Neuron (in vitro differentiated cells): ENCODE measurements around the gene MAMLD1.

Experiments
- H2AFZ ChIP-seq: one replicate; pipeline ENCODE4 v1.6.1; 2013; ENCODE audit warnings: low read depth, mild to moderate bottlenecking, inconsistent platforms, low read length, moderate library complexity
- H3K27me3 ChIP-seq: one replicate; pipeline ENCODE4 v1.6.1; 2013; ENCODE audit warnings: low read length; ENCODE audit not compliant: insufficient read depth
- H3K36me3 ChIP-seq: one replicate; pipeline ENCODE4 v1.6.1; 2013; ENCODE audit warnings: low read length; ENCODE audit not compliant: insufficient read depth
- H3K4me1 ChIP-seq: one replicate; pipeline ENCODE4 v1.6.1; 2013; ENCODE audit warnings: low read length; ENCODE audit not compliant: insufficient read depth
- H3K4me3 ChIP-seq: 2 replicates; pipeline ENCODE4 v1.5.1; 2013; ENCODE audit warnings: mild to moderate bottlenecking, low read length, moderate library complexity
- H3K9me3 ChIP-seq: one replicate; pipeline ENCODE4 v1.6.1; 2013; ENCODE audit warnings: low read length

MAMLD1 gene

DNA sequence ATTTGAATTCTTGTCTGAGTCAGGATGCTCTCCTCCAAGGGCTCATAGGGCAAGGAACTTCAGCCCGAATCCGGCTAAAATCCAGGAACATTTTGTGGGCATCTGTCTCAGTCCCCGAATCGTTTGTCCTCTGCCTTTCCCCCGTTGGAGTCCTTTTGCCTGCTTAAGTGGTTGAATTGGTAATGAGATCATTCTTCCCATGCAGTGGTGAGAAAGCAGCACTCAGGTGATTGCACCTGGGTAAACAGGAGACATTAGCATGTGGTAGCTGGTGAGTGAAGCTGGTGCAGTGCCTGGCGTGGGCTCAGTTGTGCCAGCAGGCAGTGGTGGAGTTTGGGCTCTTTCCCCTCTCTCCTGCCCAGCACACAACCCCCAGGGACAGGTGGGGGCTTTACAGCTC, 143.4 kb downstream of the MAMLD1 start:
- no peak overlapping the region for H3K4me3 ChIP-seq
- no peaks in the 10 kb centered on the region for H3K27me3 ChIP-seq

DNA sequence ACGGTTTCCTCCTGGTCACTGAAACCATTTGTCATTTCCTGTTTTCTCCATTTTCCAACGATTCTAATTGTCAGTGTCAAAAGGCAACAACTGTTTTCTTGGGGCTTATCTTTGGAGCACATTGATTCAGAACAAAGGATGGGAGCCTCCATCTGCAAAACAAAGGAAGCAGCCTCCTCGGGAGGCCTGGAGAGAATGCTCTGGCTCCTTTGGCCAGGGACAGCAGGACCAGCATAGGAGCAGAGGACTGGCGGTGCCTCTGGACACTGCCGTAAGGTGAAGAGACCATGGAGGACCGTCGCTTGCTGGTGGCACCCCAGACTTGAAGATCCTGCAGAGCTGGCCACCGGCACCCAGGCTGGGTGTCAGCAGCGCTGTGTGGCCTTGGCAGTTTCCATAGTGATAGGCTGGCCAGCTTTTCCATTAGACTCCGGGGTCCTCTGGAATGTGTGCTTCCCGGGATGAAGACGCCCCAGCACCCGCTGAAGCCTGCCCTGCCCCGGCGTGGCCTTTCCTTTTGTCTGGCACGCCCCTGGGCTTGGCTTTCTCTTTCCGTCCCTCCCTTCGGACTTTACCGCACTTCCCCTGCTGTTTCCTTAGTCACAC, 144.2 kb downstream of the MAMLD1 start:
- Histone ChIP-seq H3K9me3 (no peaks in the 10 kb centered on the region), H3K4me1 (peaks cover 7% of the 10 kb centered on the region), H3K4me3 (no peak overlapping the region), H3K36me3 (no peaks in the 10 kb centered on the region), H2AFZ (no peak overlapping the region), H3K27me3 (no peaks in the 10 kb centered on the region)

More for the DNA sequence above, 143.4 kb downstream of the MAMLD1 start:
- no peak overlapping the region for H2AFZ ChIP-seq
- H3K9me3 ChIP-seq = no peaks in the 10 kb centered on the region
- no peaks in the 10 kb centered on the region for H3K36me3 ChIP-seq
- peaks cover 7% of the 10 kb centered on the region for H3K4me1 ChIP-seq

DNA sequence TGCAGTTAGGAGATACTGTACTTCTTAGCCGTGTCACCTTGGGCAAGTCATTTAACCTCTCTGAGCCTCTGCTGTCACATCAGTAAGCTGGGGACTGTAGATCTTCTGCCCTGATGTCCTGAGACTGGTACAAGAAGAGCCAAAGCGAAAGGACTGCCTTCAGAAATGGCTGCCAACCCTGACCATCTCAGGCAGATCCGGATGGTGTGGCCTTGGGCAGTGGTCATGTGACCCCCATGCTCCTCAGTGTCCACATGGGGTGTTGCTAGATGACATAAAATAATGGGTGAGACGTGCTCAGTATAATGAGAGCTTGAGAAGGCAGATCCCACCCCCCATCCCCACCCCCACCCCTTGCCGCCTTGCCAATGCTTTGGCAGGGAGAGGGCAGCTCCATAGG, 144.9 kb downstream of the MAMLD1 start:
- H3K27me3 ChIP-seq = no peaks in the 10 kb centered on the region
- H2AFZ ChIP-seq = no peak overlapping the region
- H3K4me3 ChIP-seq = no peak overlapping the region
- H3K4me1 ChIP-seq = peaks cover 7% of the 10 kb centered on the region
- H3K36me3 ChIP-seq = no peaks in the 10 kb centered on the region
- no peaks in the 10 kb centered on the region for H3K9me3 ChIP-seq

DNA sequence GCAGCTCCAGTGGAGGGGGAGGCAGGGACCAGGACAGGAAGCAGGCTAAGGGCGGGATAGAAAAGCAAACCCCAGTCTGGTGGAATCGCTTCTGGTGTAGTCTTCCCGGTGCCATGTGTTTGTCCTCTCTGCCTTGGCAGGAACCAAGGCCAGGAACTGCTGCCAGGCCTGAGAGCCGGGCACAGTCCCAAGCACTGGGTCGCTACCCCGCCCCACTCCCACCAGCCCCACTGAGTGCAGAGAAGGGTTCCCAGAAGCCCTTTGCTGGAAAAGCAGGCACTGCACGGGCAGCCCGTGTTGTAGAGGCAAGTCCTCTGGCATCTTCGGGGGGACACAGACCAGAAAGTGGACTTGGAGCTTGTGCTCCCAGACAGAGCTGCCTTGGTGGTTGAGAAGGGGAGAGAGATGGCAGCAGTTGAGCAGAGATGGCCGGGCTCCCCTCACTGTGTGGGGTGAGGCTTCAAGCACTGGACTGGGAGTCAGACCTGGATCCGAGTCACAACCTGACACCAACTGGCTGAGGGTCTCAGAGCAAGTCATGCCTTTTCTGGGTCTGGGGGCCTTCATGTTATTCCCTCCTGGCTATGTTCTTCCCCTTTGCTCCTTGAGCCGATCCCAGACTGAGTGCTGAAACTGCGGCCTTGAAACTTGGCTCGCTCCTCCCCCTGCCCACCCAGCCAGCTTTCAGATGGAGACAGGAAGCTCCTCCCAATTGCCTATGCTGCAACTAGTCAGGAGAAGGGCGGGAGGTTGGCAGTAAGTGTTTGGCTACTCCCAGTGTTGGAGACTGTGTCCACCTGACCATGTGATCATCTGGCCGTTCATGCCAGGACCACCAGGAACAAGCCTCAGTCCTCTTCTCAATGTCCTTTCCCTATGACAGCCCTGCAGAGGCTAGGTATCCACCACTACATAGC, 145.6 kb downstream of the MAMLD1 start:
- Histone ChIP-seq H3K9me3 (no peaks in the 10 kb centered on the region), H2AFZ (no peak overlapping the region), H3K27me3 (no peaks in the 10 kb centered on the region)

DNA sequence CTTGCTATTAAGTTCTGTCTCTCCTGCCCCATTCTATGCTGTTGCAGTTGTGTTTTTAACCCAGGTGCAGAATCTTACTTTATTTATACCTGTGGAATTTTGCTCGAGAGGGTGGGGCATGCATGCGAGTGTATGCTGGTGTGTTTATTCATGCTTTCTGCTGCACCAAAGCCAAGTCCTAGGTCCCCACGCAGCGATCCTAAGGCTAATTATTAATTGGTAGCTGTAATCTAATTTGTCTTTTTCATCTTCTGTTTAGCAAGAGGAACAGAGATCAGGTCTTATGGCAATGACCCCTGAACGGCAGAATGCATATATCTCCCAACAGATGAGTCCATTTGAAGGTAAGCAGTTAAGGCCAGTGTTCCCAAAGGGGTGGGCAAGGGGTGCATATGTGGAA, 146.6 kb downstream of the MAMLD1 start:
- Histone ChIP-seq H3K36me3 (no peaks in the 10 kb centered on the region), H3K4me3 (no peak overlapping the region), H3K9me3 (no peaks in the 10 kb centered on the region), H3K27me3 (no peaks in the 10 kb centered on the region), H2AFZ (no peak overlapping the region), H3K4me1 (peaks cover 3% of the 10 kb centered on the region)

More for the DNA sequence above, 145.6 kb downstream of the MAMLD1 start:
- Histone ChIP-seq H3K4me3 (no peak overlapping the region), H3K4me1 (peaks cover 7% of the 10 kb centered on the region), H3K36me3 (no peaks in the 10 kb centered on the region)

DNA sequence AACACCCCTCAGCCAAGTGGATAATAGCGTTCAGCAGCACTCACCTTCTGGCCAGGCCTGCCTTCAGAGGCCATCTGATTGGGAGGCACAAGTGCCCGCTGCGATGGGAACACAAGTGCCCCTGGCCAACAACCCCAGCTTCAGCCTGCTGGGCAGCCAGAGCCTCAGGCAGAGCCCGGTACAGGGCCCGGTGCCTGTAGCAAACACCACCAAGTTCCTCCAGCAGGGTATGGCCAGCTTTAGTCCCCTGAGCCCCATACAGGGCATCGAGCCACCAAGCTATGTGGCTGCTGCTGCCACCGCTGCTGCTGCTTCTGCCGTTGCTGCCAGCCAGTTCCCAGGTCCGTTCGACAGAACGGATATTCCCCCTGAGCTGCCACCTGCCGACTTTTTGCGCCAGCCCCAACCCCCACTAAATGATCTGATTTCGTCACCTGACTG, 149.4 kb downstream of the MAMLD1 start:
- Histone ChIP-seq H3K27me3 (no peaks in the 10 kb centered on the region), H2AFZ (no peak overlapping the region), H3K36me3 (no peaks in the 10 kb centered on the region), H3K4me3 (no peak overlapping the region), H3K4me1 (peaks cover under 1% of the 10 kb centered on the region), H3K9me3 (no peaks in the 10 kb centered on the region)

DNA sequence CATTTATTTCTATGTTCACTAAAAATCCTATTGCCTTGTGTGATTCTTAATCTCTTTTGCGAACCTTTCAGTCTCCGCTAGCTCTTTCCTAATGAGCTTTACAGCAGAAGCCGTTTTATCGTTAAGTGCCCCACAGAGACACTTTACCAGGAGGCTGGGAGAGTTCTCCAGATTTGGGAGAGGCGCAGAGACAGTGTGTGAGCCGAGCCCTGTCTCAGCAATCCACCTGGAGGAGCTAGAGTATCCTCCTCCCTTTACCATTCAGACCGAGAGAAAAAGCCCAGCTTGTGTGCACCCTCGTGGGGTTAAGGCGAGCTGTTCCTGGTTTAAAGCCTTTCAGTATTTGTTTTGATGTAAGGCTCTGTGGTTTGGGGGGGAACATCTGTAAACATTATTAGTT, 150.4 kb downstream of the MAMLD1 start:
- no peaks in the 10 kb centered on the region for H3K9me3 ChIP-seq
- H3K36me3 ChIP-seq = no peaks in the 10 kb centered on the region
- H3K4me3 ChIP-seq = no peak overlapping the region
- H3K4me1 ChIP-seq = peaks cover 3% of the 10 kb centered on the region
- H3K27me3 ChIP-seq = no peaks in the 10 kb centered on the region
- H2AFZ ChIP-seq = no peak overlapping the region

DNA sequence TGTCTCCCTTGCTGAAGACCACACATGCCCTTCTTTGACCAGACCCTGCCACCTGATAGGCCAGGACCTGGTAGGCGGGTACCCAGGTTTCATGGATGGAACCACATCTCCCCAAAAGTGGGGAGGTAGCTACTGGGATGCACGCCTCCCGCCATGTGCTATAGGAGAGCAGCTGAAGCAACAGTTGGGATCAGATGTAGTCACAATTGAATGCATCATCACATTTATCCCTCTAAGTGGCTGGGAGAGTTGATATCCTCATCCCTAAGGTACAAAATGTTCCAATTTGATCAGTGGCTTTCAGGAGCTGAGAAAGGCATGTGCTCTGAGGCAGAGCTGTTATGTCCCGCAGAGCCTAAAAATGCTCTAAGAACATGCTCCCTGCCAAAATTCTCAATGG, 151.3 kb downstream of the MAMLD1 start:
- no peaks in the 10 kb centered on the region for H3K9me3 ChIP-seq

DNA sequence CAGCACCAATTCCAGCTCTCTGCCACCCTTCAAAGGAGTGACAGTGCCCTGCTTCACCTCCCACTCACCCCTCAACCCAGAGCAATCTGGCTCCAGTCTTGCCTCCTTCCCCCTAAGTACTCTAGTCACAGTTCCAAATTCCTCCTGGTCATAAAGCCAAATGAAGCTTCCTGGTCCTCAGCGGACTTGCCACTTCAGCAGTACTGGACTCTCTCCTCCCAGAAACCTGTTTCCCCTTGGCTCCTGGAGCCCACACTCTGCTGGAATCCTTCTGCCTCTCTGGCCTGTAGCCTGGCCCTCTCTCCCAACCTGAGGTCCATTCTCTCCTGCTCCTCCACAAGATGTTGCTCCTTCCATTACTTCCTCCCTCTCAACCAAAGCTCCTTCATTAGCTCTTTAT, 152.7 kb downstream of the MAMLD1 start:
- Histone ChIP-seq H2AFZ (no peak overlapping the region), H3K9me3 (no peaks in the 10 kb centered on the region), H3K4me3 (no peak overlapping the region), H3K4me1 (peaks cover 3% of the 10 kb centered on the region), H3K36me3 (no peaks in the 10 kb centered on the region), H3K27me3 (no peaks in the 10 kb centered on the region)

More for the DNA sequence above, 151.3 kb downstream of the MAMLD1 start:
- no peak overlapping the region for H2AFZ ChIP-seq
- H3K4me3 ChIP-seq = no peak overlapping the region
- H3K36me3 ChIP-seq = no peaks in the 10 kb centered on the region
- H3K4me1 ChIP-seq = peaks cover 3% of the 10 kb centered on the region
- no peaks in the 10 kb centered on the region for H3K27me3 ChIP-seq

DNA sequence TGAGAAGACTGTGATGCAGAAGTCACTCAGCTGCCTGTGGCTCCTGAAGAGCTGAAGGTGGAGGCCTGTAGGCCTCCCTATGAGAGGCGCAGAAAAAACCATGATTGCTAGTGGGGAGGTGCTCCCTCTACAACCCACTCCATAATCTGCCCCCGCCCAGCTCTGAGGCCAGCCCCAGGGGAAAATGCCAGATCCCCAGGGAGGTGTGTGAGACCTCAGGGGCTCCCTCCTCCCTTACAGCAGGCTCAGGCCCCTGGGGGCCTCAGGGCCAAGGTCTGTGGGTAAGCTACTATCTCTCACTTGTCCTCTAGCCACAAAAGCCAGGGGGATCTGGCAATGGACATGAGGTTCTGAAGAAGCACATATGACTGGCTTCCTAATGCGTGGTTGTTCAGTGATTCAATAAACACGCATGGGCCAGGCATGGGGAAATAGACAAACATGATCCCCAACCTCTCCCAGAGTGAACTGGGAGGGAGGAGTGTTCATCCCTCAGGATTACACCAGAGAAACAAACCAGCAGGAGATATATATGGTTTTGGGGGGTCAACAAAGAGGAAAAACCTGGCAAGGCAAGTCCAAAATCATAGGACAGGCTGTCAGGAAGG, 154.3 kb downstream of the MAMLD1 start:
- Histone ChIP-seq H2AFZ (no peak overlapping the region), H3K9me3 (no peaks in the 10 kb centered on the region), H3K4me3 (no peak overlapping the region), H3K4me1 (peaks cover 3% of the 10 kb centered on the region), H3K36me3 (no peaks in the 10 kb centered on the region), H3K27me3 (no peaks in the 10 kb centered on the region)

DNA sequence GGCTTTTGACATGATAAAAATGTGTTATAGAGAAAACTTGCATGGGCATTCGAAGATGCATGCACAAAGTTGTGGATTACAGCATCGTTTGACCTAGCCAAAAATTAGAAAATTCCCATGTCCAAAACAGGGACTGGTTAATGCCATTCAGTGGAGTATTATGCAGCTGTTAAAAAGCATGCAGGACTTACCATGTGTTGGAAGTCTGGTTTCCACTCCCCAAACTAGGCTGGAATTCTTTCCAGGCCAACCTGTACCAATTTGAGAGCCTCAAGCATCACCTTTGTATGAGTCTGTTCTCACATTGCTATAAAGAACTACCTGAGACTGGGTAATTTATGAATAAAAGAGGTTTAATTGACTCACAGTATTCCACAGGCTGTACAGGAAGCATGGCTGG, 159.4 kb downstream of the MAMLD1 start:
- H3K36me3 ChIP-seq = no peaks in the 10 kb centered on the region
- H3K9me3 ChIP-seq = no peaks in the 10 kb centered on the region
- H3K4me1 ChIP-seq = peaks cover 2% of the 10 kb centered on the region
- H3K27me3 ChIP-seq = no peaks in the 10 kb centered on the region
- no peak overlapping the region for H3K4me3 ChIP-seq
- H2AFZ ChIP-seq = no peak overlapping the region

DNA sequence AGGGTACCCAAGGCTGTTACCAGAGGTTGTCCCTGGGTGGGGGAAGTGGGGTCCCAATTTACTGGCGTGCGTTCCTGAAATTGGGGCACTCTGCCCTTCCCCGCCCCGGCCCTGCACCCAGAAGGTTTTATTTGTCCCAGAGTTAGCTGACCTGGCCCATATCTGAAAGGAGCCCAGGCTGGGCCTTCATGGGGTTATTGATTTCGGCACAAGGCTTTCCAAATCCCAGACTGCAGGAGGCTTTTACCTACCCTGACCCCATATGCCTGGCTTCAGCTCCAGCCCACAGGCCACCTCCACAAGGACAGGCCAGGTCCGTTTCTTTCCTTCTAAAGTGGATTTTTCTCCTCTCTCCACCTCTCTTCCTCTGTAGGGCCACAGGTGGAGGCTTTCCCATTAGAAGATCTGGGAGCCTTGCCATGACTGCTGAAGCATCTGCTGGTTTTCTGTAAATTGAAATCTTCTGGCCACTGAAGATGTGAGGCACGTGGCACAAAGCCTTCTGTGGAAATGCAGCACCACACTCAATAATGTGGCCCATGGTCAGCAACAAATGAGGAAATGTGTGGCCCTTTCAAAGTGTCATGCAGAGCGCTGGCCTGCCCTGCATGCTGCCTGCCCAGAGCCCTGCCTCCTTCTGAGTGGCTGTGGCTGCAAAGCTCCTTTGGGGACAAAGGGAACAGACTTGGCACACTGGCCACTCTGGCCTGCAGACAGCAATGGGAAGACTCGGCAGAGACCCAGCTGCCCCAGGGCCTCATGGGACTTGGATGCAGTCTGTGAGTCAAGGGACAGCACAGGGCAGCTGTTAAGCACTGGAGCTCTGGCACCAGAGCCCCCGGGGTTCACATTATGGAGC, 162.2 kb downstream of the MAMLD1 start:
- no peaks in the 10 kb centered on the region for H3K9me3 ChIP-seq
- no peaks in the 10 kb centered on the region for H3K4me1 ChIP-seq
- no peak overlapping the region for H2AFZ ChIP-seq

More for the DNA sequence above, 162.2 kb downstream of the MAMLD1 start:
- H3K4me3 ChIP-seq = no peak overlapping the region
- H3K36me3 ChIP-seq = no peaks in the 10 kb centered on the region
- no peaks in the 10 kb centered on the region for H3K27me3 ChIP-seq
